ENCODE data around the gene MRPL36. TPM values are rescaled to one million over a fixed set of nuclear protein-coding genes. Genes with fewer than 3 reads are reported as not detected.

The MRPL36 gene
- total RNA-seq: 21.4 TPM

DNA sequence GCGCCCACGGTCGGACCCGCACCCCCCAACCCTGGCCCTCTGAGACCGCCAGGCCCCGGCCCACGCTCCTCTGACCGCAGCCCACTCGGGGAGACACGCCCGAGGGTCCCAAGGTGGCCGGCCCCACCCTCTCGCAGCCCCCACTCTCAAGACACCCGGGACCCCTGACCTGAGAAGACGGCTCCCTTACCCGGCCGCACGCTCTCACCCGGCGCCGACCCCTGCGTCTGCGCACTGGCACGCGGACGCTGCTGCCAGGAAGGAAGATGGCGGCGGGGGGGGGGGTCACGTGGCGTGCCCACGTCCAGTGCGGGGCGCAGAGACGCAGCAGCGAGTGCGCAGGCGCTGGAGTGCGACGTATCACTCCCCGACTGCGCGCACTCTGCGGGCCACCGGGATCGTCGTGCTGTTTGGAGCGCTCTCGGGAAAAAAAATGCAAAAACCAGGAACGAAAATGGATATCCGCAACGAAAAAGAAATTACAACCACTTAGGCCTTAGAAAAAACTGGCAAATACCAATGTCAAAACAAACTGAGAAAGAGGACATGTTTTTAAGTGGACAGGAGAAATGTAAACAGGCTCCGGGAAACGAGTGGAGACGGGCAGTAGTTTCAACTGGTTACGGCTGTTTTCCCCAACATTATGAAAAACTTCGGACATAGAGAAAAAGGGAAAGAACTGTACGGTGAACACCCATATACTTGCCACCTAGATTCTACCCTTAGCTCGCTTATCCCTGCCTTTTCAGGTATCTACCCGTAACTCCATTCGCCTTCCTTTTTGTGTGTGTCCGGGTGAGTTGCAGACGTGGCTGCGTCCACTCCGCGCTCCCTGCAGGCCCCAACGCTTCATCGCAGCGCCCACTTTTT is at the start of gene MRPL36:
Gene MRPL36, minus strand, starts transcription at position 236 of the 870 bp plus-strand sequence. CDS start 902 bp downstream, outside the sequence.
- Histone ChIP-seq H3K4me3 (peak within 1 kb of the TSS; percentile 80 to 97), H3K4me1 (peaks cover 4 to 14% of the 10 kb centered on the region in 2 donors), H3K27me3 (no peaks in the 10 kb centered on the region), H3K36me3 (peaks cover 19 to 34% of the 10 kb centered on the region in 2 donors), H3K9me3 (no peaks in the 10 kb centered on the region), H3K27ac (peak within 1 kb of the TSS; percentile 63 to 80)
- TF ChIP-seq, protein P1, sequence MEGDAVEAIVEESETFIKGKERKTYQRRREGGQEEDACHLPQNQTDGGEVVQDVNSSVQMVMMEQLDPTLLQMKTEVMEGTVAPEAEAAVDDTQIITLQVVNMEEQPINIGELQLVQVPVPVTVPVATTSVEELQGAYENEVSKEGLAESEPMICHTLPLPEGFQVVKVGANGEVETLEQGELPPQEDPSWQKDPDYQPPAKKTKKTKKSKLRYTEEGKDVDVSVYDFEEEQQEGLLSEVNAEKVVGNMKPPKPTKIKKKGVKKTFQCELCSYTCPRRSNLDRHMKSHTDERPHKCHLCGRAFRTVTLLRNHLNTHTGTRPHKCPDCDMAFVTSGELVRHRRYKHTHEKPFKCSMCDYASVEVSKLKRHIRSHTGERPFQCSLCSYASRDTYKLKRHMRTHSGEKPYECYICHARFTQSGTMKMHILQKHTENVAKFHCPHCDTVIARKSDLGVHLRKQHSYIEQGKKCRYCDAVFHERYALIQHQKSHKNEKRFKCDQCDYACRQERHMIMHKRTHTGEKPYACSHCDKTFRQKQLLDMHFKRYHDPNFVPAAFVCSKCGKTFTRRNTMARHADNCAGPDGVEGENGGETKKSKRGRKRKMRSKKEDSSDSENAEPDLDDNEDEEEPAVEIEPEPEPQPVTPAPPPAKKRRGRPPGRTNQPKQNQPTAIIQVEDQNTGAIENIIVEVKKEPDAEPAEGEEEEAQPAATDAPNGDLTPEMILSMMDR (IDR thresholded peaks at IDR 0.05): no peak
- intact Hi-C loops (cut with DNase I): loop anchor here (2.0 to 10.0 kb wide), 4 partner anchors 155 to 1325 kb away; partner anchors contain the start of genes CEP72 and CLPTM1L
- DNase-seq (ENCODE audit: low spot score in 2 of 2): peak; percentile 64 to 93

DNA sequence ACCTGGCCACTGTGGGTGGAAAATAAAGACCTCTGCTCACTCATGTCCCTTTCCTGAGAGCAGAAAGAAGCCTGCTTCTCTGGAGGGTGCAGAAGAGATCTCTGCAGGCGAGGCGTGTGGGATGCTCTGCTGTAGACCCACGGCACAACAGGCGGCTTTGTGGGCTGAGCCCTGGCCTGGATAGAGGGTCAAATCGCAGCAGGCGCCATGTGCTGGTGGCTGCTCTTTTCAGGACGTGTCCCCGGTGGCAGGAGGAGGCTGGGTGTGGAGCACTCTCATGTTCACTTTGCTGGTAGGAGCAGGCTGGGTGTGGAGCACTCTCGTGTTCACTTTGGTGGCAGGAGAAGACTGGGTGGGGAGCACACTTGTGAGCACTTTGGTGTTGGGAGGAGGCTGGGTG is 48.0 kb upstream of the MRPL36 start:
- intact Hi-C loops (cut with DNase I): no loop called here
- Histone ChIP-seq H3K9me3 (no peaks in the 10 kb centered on the region), H3K27me3 (peaks cover 4% of the 10 kb centered on the region), H3K4me3 (no peak overlapping the region), H3K27ac (no peak overlapping the region), H3K36me3 (no peaks in the 10 kb centered on the region), H3K4me1 (no peaks in the 10 kb centered on the region)
- DNase-seq (ENCODE audit: low spot score in 2 of 2): no peak
- TF ChIP-seq, protein P1 (IDR thresholded peaks at IDR 0.05): no peak

DNA sequence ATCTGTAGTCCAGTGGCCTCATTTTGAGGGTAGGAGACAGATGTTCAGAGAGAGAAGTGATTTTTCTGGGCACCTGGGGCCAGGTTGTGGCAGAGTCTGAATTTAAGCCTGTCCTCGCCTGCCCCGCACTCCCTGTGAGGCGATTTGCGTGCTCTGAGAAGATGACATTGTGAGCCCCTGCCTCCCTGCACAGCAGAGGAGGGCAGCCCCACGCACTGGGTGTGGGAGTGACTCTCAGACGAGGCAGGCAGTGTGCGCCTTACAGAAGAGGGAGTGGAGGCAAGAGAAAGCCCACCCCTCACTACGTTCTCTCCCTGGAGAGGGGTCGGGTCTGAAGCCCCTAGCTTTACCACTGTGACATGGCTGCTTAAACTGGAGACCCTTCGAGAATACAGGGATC is 47.4 kb upstream of the MRPL36 start:
- Histone ChIP-seq H3K4me1 (no peaks in the 10 kb centered on the region), H3K9me3 (no peaks in the 10 kb centered on the region), H3K27me3 (peaks cover 4% of the 10 kb centered on the region), H3K27ac (no peak overlapping the region), H3K4me3 (no peak overlapping the region), H3K36me3 (no peaks in the 10 kb centered on the region)
- TF ChIP-seq, protein P1 (IDR thresholded peaks at IDR 0.05): no peak
- intact Hi-C loops (cut with DNase I): no loop called here
- DNase-seq (ENCODE audit: low spot score in 2 of 2): no peak

DNA sequence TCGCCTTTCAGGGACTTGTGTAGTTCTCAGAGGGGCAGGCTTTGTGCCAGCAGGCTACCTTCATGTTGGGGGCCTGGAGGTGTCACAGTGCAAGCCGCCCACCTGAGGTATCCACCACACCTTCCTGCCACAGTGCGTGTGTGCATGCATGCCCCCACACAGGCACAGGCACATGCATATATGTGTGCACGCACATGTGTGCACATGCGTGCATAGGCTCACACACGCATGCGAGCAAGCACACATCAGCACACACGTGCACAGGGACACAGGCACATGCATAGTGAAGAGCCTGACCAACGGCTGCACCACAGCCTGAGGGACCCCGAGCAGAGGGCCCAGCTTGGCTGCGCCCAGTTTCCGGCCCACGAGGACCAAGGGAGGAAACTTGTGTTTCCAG is 46.9 kb upstream of the MRPL36 start:
- Histone ChIP-seq H3K36me3 (no peaks in the 10 kb centered on the region), H3K4me3 (no peak overlapping the region), H3K9me3 (no peaks in the 10 kb centered on the region), H3K4me1 (no peaks in the 10 kb centered on the region), H3K27ac (no peak overlapping the region), H3K27me3 (peaks cover 4% of the 10 kb centered on the region)
- TF ChIP-seq, protein P1 (IDR thresholded peaks at IDR 0.05): no peak
- intact Hi-C loops (cut with DNase I): no loop called here
- DNase-seq (ENCODE audit: low spot score in 2 of 2): no peak

DNA sequence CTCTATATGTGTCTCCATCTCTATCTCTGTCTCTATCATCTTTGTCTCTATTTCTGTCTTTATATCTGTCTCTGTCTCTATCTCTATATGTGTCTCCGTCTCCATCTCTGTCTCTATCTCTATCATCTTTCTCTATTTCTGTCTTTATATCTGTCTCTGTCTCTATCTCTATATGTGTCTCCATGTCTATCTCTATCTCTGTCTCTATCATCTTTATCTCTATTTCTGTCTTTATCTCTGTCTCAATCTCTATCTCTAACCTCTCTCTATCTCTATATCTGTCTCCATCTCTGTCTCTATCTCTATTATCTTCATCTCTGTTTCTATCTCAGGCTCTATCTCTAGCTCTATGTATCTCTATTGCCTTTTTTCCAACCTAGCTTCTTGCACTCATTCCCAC is 46.1 kb upstream of the MRPL36 start:
- TF ChIP-seq, protein P1 (IDR thresholded peaks at IDR 0.05): no peak
- no peaks in the 10 kb centered on the region for H3K36me3 ChIP-seq
- intact Hi-C loops (cut with DNase I): no loop called here
- peaks cover 4% of the 10 kb centered on the region for H3K27me3 ChIP-seq
- H3K9me3 ChIP-seq: no peaks in the 10 kb centered on the region
- no peak overlapping the region for H3K27ac ChIP-seq
- no peak for DNase-seq (ENCODE audit: low spot score in 2 of 2)
- H3K4me1 ChIP-seq: no peaks in the 10 kb centered on the region
- no peak overlapping the region for H3K4me3 ChIP-seq

All from ascending aorta (tissue), 2 donors.